ENCODE measurements around the gene ITGB1BP2.
"Not testable (repeated sequence)": the region's sequence is repeated elsewhere in the genome, so short reads cannot be mapped to it uniquely, and the experiment has no call there.

The ITGB1BP2 gene

DNA sequence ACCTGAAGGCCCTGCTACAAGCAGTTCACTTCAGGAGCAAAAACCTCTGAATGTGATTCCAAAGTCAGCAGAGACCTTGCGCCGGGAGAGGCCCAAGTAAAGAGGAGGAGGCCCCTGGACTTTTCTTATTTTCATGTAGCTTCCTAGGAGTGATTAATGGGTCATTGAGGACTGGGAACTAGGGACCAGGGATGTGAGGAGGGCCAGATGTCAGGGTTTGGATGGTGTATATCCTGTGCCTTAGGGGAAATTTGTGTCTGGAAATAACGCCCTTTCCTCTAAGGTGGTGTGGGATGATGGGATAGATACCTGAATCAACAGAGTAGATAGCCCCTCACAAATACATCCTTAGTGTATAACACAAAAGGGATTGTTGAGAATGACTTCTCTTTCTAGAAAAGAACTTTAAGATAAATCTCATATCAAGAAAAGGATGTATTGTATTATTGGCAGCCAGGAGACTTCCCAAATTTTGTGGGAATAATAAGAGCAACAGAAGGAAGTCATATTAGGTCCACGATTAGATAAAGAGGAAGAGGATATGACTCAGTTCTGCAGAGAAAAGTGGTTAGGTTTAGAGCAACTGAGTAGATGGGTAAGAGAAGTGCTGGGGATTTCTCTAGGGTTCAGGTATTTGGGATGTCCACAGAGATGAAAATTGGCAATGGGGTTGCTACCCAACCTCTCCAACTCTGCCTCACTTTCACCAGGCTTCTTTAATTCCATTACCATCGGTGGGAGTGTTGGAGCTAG is 1.1 kb downstream of the ITGB1BP2 start:
- DNase-seq, result no peak

DNA sequence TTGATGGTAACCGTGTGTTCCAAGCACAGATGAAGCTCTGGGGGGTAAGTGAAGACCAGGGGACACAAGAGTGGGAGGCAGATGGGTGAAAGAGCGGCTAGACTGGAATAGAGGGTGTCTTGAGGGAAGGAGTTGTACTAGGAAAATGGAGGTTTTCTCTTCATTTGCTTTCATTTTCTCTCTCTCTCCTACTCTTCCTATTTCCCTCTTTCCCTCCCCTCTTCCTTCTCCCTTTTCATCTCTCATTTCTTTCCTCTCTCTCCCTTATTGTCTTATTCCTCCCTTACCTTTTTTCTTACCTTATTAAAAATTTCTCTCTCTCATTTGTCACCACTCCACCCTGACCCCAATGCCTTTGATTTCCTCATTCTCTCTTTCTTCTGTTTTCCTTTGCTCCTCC is 3.0 kb downstream of the ITGB1BP2 start:
- DNase-seq, result no peak

DNA sequence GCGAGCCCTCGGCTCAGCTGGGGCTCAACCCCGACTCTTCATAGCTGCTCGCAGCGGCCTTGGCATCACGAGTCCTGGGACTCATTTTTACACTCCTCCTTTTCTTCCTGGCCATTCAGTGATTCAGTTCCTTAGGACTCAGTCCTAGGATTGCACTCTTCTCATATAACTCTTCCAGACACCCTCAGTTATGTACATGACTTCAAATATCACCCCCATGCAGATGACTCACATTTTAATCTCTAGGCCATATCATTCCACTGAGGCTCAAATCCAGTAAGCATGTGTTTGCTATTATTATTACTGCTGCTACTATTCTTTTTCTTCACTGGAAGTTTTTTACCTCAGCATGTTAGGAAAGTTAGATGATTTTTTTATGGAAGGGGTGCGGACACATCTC is 14.4 kb downstream of the ITGB1BP2 start:
- DNase-seq, result no peak

DNA sequence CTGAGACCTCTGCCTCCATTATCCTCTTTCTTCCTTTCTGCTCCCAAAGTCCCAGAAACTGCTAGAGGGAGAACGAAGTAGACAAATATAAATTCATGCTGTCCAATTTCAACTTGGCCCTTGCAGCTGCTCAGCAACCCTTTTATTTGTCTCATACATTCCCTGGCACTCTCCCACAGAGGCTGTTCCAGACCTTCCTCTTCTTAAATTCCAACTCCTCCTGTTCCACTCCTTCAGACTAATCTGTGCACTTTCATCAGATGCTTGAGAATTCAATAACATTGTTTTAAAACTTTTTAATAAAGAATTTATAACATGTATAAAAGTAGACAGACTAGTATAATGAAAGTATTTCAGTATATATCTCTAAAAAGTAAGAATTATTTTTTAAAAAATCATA is 15.4 kb downstream of the ITGB1BP2 start:
- not testable (repeated sequence) for DNase-seq

DNA sequence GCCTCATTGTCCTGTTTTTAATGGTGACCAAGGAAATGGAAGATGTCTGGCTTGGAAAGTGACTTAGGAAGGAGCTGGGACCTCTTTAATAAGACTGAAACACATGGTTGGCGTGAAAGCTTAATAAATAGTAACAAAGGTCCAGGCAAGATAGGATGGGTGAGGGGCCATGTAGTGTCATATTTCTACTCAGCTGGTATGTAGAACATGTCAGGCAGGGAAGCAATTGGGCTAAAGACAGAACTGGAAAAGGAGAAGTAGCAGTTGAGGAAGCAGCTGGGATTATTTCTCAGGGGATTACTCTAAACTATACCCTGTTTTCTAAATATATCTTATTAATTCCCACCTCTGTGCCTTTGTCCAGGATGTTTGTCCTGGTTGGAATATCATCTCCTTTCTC is 18.6 kb downstream of the ITGB1BP2 start:
- no peak for DNase-seq

DNA sequence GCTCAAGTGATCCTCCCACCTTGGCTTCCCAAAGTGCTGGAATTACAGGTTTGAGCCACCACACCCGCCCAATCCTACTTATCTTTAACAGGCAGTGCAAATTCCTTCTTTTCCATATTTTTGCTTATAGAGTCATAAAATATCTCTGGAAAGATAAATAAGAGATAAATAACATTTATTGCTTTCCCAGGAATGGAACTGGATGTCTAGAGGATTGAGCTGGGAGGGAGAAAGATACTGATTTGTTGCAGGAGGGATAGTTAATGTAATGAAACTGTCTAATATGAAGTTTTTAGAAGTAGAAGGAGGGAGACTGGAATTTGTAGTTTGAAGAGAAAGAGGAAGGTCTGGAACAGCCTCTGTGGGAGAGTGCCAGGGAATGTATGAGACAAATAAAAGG is 20.2 kb downstream of the ITGB1BP2 start:
- DNase-seq, result no peak

DNA sequence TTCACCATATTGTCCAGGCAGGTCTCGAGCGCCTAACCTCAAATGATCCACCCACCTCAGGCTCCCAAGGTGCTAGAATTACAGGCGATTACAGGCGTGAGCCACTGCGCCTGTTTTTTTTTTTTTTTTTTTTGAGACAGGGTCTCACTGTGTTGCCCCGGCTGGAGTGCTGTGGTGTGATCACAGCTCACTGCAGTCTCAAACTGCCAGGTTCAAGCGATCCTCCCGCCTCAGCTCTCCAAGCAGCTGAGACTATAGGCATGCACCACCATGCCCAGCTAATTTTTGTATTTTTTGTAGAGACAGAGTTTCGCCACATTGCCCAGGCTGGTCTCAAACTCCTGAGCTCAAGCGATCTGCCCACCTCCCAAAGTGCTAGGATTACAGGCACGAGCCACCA is 22.9 kb downstream of the ITGB1BP2 start:
- DNase-seq, result not testable (repeated sequence)

DNA sequence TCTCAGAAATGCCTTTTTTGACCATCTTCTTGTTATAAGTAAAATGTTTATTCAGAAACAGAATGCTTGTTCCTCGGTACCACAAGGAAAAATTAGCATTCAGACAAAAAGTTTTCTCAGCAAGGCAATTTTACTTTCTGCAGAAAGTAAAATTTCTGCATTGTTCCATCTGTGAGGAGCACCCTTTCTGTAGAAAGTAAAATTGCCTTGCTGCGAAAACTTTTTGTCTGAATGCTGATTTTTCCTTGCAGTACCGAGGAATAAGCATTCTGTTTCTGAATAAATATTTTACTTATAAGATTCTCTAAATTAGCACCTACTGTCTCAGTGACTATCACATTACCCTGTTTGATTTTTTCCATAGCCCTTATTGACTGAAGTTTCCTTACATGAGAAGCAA is 24.8 kb downstream of the ITGB1BP2 start:
- DNase-seq, result no peak

DNA sequence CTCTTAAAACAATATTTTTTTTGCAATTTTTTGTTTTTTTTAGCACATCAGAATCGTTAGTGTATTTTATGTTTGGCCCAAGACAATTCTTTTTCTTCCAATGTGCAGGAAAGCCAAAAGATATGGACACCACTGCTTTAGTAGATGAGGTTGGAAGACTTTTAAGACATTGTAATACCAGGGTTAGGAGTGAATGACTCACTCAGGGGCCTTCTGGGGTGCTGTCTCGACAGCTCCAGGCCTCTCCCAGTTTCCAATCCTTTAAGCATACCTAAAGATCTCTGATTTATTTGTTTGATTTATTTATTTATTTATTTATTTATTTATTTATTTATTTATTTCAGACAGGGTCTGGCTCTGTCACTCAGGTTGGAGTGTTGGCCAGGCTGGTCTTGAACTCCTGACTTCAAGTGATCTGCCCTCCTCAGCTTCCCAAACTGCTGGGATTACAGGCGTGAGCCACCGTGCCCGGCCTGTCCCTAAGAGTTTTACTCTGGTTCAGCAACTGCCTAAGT is 47.7 kb downstream of the ITGB1BP2 start:
- not testable (repeated sequence) for DNase-seq

DNA sequence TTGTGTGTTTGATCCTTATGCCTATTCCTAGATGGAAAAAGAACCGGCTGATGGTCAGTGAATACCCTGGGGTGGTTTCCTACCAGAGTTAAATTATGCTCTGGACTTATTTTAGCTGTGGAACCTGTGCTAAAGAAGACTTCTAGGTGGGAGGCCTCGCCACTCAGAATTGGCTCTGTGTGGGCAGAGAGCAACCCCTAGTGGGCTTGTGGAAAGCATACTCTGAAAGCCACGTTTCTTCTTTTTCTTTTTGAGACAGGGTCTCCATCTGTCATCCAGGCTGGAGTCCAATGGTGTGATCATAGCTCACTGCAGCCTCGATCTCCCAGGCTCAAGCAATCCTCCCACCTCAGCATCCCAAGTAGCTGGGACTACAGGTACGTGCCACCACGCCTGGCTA is 48.3 kb downstream of the ITGB1BP2 start:
- not testable (repeated sequence) for DNase-seq

DNA sequence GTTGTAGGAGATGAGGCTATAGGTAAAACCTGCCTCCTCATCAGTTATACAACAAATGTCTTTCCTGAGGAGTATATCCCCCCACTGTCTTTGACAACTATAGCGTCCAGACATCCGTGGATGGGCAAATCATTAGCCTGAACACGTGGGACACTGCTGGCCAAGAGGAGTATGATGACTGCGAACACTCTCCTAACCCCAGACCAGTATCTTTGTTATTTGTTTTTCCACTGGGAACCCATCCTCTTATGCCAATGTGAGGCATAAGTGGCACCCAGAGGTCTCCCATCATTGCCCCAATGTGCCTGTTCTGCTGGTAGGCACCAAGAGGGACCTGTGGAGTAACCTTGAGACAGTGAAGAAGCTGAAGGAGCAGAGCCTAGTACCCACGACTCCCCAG is 50.9 kb downstream of the ITGB1BP2 start:
- not testable (repeated sequence) for DNase-seq

Data from NCI-H446 treated with DMSO at 0.1 percent for 48 hours (cell line).